GM12878 (cell line): ENCODE results near the gene EPHA10. TPM values are rescaled to one million over a fixed set of nuclear protein-coding genes. Genes with fewer than 3 reads are reported as not detected.
A peak's percentile ranks its signal among the peaks of the same experiment; 100 is the strongest.

Experiments used
- ATF7 ChIP-seq: fragments of 450-650 bp; IDR thresholded peaks from 2 replicates; pipeline ENCODE4 v1.6.1; 2016; ENCODE audit warnings: low read depth, mild to moderate bottlenecking
- CBFB ChIP-seq: IDR thresholded peaks from 2 replicates; pipeline ENCODE4 v1.6.1; 2016; ENCODE audit warnings: antibody characterized with exemption, low read depth
- CHD4 ChIP-seq: fragments of 200-600 bp; sonication (generic); IDR thresholded peaks from 2 replicates; pipeline ENCODE4 v1.6.1; 2016; ENCODE audit warnings: mild to moderate bottlenecking
- E2F8 ChIP-seq: fragments of 450-650 bp; IDR thresholded peaks from 2 replicates; pipeline ENCODE4 v1.6.1; 2018; ENCODE audit warnings: mild to moderate bottlenecking, low read depth, moderate library complexity; ENCODE audit not compliant: partially characterized antibody
- EGR1 ChIP-seq, 2 experiments: IDR thresholded peaks; 1 replicate in 1 of 2; 2 replicates in 1 of 2; pipeline ENCODE4 v1.6.1; 2011 to 2012; ENCODE audit warnings: low read depth in 2 of 2, low read length in 2 of 2, borderline replicate concordance in 1 of 2, mild to moderate bottlenecking in 1 of 2, moderate library complexity in 1 of 2
- IRF4 ChIP-seq: IDR thresholded peaks from 2 replicates; pipeline ENCODE4 v1.6.1; 2011; ENCODE audit warnings: low read depth, low read length
- IRF5 ChIP-seq: fragments of 450-650 bp; IDR thresholded peaks from 2 replicates; pipeline ENCODE4 v1.6.1; 2017; ENCODE audit warnings: borderline replicate concordance
- JUND ChIP-seq: IDR thresholded peaks from 2 replicates; pipeline ENCODE4 v1.6.1; 2012; ENCODE audit warnings: low read depth, mild to moderate bottlenecking, low read length, improper control_type of control experiment, moderate library complexity
- KLF5 ChIP-seq: fragments of 450-650 bp; IDR thresholded peaks from 2 replicates; pipeline ENCODE4 v1.6.1; 2014; ENCODE audit warnings: mild to moderate bottlenecking; ENCODE audit not compliant: partially characterized antibody
- MAX ChIP-seq: IDR thresholded peaks from 2 replicates; pipeline ENCODE4 v1.6.1; 2012; ENCODE audit warnings: low read depth, low read length, improper control_type of control experiment
- MEF2A ChIP-seq: IDR thresholded peaks from 2 replicates; pipeline ENCODE4 v1.6.1; 2011; ENCODE audit warnings: low read depth, mild to moderate bottlenecking, low read length, moderate library complexity; ENCODE audit not compliant: insufficient read depth
- MLLT1 ChIP-seq: fragments of 450-650 bp; IDR thresholded peaks from 2 replicates; pipeline ENCODE4 v1.6.1; 2016; ENCODE audit warnings: mild to moderate bottlenecking
- MTA3 ChIP-seq: IDR thresholded peaks from 2 replicates; pipeline ENCODE4 v1.6.1; 2012; ENCODE audit warnings: low read length, inconsistent platforms, borderline replicate concordance
- MYC ChIP-seq: IDR thresholded peaks from 2 replicates; pipeline ENCODE4 v1.6.1; 2011; ENCODE audit warnings: mild to moderate bottlenecking, low read length, moderate library complexity, inconsistent platforms; ENCODE audit not compliant: insufficient read depth, insufficient replicate concordance, insufficient read length, severe bottlenecking
- NKRF ChIP-seq: fragments of 450-650 bp; conservative IDR thresholded peaks from 2 replicates; pipeline ENCODE4 v1.6.1; 2017; ENCODE audit warnings: mild to moderate bottlenecking, moderate library complexity
- POLR2AphosphoS5 ChIP-seq: IDR thresholded peaks from 2 replicates; pipeline ENCODE4 v1.6.1; 2011; ENCODE audit warnings: mild to moderate bottlenecking, low read length, inconsistent platforms
- RUNX3 ChIP-seq: IDR thresholded peaks from 2 replicates; pipeline ENCODE4 v1.6.1; 2012; ENCODE audit warnings: low read length, inconsistent platforms
- SREBF2 ChIP-seq: IDR thresholded peaks from 2 replicates; pipeline ENCODE4 v1.6.1; 2012; ENCODE audit warnings: mild to moderate bottlenecking, low read length
- TCF12 ChIP-seq: IDR thresholded peaks from 2 replicates; pipeline ENCODE4 v1.6.1; 2011; ENCODE audit warnings: low read depth, mild to moderate bottlenecking, low read length
- ZNF24 ChIP-seq: fragments of 450-650 bp; IDR thresholded peaks from 2 replicates; pipeline ENCODE4 v1.6.1; 2017; ENCODE audit warnings: antibody characterized with exemption, mild to moderate bottlenecking
- polyA plus RNA-seq, 11 experiments: library from polyadenylated mRNA; depleted of rRNA in 4 of 11; unstranded in 6 of 11; stranded (reverse) in 5 of 11; fragments of >200 nt; fragmentation: Nextera tagmentation in 4 of 11; fragmentation: Illumina TruSeq in 1 of 11; extraction: Ambion mirVana in 4 of 11; extraction: Trizol in 1 of 11; gene quantifications; 1 replicate in 1 of 11; 2 replicates in 10 of 11; pipeline versions ENCODE4 v1.2.1 to v1.2.3, GENCODE V29; 2011 to 2016; ENCODE audit warnings: inconsistent platforms in 2 of 11, missing spikeins in 2 of 11, low read depth in 1 of 11
- total RNA-seq, 4 experiments: library from RNA; depleted of rRNA in 3 of 4; stranded (reverse); fragments of >200 nt in 3 of 4; fragmentation: Illumina TruSeq in 1 of 4; extraction: Trizol in 1 of 4; gene quantifications; 2 replicates each; pipeline versions ENCODE4 v1.2.1 to v1.2.3, GENCODE V29; 2013 to 2021

Gene EPHA10
- total and polyA plus RNA-seq, 10 of the 15 experiments (the other 5 are each of a cell fraction or from before 2014, with no cell fraction given), result 0.05 to 0.06 TPM; not detected in 8

- TF ChIP-seq TCF12 (no peak), SREBF2 (peak; percentile 62; the same call in 1 of the 2 replicates), CBFB (no peak), CHD4 (no peak), EGR1 (IDR thresholded peaks at IDR 0.05; ENCODE audit: borderline replicate concordance in 1 of 2, low read depth in 2 of 2, low read length in 2 of 2) (peak in 1 of 2 experiments; percentile 17; a peak in 1 of 3 replicates), NKRF (peak; percentile 91), MAX (peak; percentile 53; the same call in 1 of the 2 replicates), ATF7 (no peak), ZNF24 (no peak), MEF2A (0 out of 2 replicates have a peak, but pooled peaks have one; percentile 24), MYC (peak; percentile 87), MLLT1 (no peak), E2F8 (no peak), KLF5 (no peak), IRF4 (no peak), IRF5 (no peak), RUNX3 (no peak), JUND (no peak), POLR2AphosphoS5 (peak; percentile 78), MTA3 (no peak)
Measured at GRCh38 chr1:37807555-37808368, 42.8 kb upstream of the EPHA10 start, which contains the start of the genes C1orf122 and YRDC (continued).
